Measurements from ENCODE around the gene DBNDD2. TPM values are rescaled to one million over a fixed set of nuclear protein-coding genes. Genes with fewer than 3 reads are reported as not detected.

Gene DBNDD2
- total and polyA plus RNA-seq, 2 experiments from 2014 or later = 25.8 to 62.5 TPM

DNA sequence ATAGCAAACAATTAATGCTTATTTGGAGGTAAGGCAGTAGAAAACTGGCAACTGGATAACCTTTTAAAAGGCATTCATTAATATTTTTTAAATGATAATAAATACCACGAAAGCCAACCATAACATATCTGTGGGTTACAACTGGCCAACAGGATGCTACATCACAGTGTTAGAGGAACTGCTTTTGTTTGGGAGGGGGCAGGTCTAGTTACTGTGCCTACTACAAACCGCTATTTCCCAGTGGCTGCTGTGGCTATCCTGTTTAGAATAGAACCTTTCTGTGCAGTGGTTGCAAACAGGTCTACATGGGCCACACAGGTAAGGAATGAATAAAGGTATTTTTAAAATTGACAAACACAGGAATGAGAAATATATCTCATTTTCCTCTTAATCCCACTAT, 8.8 kb downstream of the DBNDD2 start:
- H4K20me1 ChIP-seq (replicated peaks; ENCODE audit: insufficient read depth) = peaks cover 11% of the 10 kb centered on the region; the same call in 1 of the 2 replicates
- Mint-ChIP-seq H3K4me1 (peaks cover 9% of the 10 kb centered on the region), H3K9me3 (no peaks in the 10 kb centered on the region)

More for the DNA sequence above, 8.8 kb downstream of the DBNDD2 start:
- Histone ChIP-seq H3K4me2 (peak overlapping the region; percentile 91), H3K4me3 (peak overlapping the region; percentile 81), H3F3A (replicated peaks; ENCODE audit: low read depth) (no peaks in the 10 kb centered on the region), H3K9me2 (ENCODE audit: insufficient read depth) (no peaks in the 10 kb centered on the region), H2AFZ (no peak overlapping the region), H3K27me3 (ENCODE audit: insufficient read depth) (no peaks in the 10 kb centered on the region), H3K4me1 (ENCODE audit: insufficient read depth) (peaks cover 8% of the 10 kb centered on the region; the same call in 1 of the 2 replicates), H3K79me2 (replicated peaks; ENCODE audit: insufficient read depth) (peaks cover 17% of the 10 kb centered on the region), H3K36me3 (ENCODE audit: insufficient read depth) (no peaks in the 10 kb centered on the region), H3K27ac (ENCODE audit: low read depth) (no peak overlapping the region)
- Mint-ChIP-seq H3K4me3 (peak overlapping the region; percentile 95), H3K27me3 (ENCODE audit: insufficient read depth, low read depth, poor library complexity) (peaks cover 6% of the 10 kb centered on the region), H3K36me3 (ENCODE audit: low read depth) (peaks cover 29% of the 10 kb centered on the region), H3K27ac (no peak overlapping the region)
- no peak for ATAC-seq
- no peak for DNase-seq (ENCODE audit: low spot score)
- TF ChIP-seq EZH2 (IDR thresholded peaks at IDR 0.05; ENCODE audit: low read depth, unreplicated experiment) (no peak), ZNF331 (CRISPR knock-in tag; IDR thresholded peaks at IDR 0.05; ENCODE audit: low read depth) (no peak), CREB1 (CRISPR knock-in tag; IDR thresholded peaks at IDR 0.05; ENCODE audit: low read depth) (no peak), REST (IDR thresholded peaks at IDR 0.05; ENCODE audit: unreplicated experiment) (no peak)
- TF ChIP-seq, protein P1, sequence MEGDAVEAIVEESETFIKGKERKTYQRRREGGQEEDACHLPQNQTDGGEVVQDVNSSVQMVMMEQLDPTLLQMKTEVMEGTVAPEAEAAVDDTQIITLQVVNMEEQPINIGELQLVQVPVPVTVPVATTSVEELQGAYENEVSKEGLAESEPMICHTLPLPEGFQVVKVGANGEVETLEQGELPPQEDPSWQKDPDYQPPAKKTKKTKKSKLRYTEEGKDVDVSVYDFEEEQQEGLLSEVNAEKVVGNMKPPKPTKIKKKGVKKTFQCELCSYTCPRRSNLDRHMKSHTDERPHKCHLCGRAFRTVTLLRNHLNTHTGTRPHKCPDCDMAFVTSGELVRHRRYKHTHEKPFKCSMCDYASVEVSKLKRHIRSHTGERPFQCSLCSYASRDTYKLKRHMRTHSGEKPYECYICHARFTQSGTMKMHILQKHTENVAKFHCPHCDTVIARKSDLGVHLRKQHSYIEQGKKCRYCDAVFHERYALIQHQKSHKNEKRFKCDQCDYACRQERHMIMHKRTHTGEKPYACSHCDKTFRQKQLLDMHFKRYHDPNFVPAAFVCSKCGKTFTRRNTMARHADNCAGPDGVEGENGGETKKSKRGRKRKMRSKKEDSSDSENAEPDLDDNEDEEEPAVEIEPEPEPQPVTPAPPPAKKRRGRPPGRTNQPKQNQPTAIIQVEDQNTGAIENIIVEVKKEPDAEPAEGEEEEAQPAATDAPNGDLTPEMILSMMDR (conservative IDR thresholded peaks at IDR 0.05; ENCODE audit: low read depth in 2 of 2) = no peak

All from GM23338 (cell line).